Colonic mucosa (tissue), 4 donors: Measurements from ENCODE around the gene SMURF1. TPM values are rescaled to one million over a fixed set of nuclear protein-coding genes. Genes with fewer than 3 reads are reported as not detected.

Experiments
- DNase-seq: peaks from one replicate; pipeline ENCODE4 v3.0.0-alpha.2; 2020
- H3K27ac ChIP-seq: fragments of 200-600 bp; one replicate; pipeline ENCODE4 v1.8.0; 2021
- H3K27me3 ChIP-seq: fragments of 200-600 bp; one replicate; pipeline ENCODE4 v1.8.0; 2021
- H3K36me3 ChIP-seq: fragments of 200-600 bp; one replicate; pipeline ENCODE4 v1.8.0; 2021
- H3K4me1 ChIP-seq: fragments of 200-600 bp; one replicate; pipeline ENCODE4 v1.8.0; 2021; ENCODE audit warnings: mild to moderate bottlenecking
- H3K4me3 ChIP-seq: fragments of 200-600 bp; one replicate; pipeline ENCODE4 v1.8.0; 2021
- H3K9ac ChIP-seq, 2 donors: one replicate each; pipeline ENCODE4 v1.7.0; 2013; ENCODE audit warnings: control low read depth in 2 of 2, low read depth in 2 of 2, low read length in 2 of 2
- H3K9me3 ChIP-seq: fragments of 200-600 bp; one replicate; pipeline ENCODE4 v1.8.0; 2021
- CTCF ChIP-seq: fragments of 200-600 bp; IDR thresholded peaks from one replicate; pipeline ENCODE4 v1.8.0; 2022; ENCODE audit warnings: antibody characterized with exemption, mild to moderate bottlenecking
- intact Hi-C: fragments of 100-400 bp; cut with DNase I; formaldehyde crosslinking; loops from one replicate; pipeline ENCODE4 v1.14.1; 2022
- total RNA-seq, 2 donors: library from RNA; stranded (reverse); fragmentation: NEBNext Ultra II Directional in 1 of 2; extraction: Animal tissue kit (Norgen Biotek cat#: 25700) in 1 of 2; gene quantifications; one replicate each; pipeline ENCODE4 v1.2.1, GENCODE V29; 2021
- donor health status: healthy.
- donor health status: DM: no; HTN: no; CAD: no.
- donor health status: DM: no; HTN: no; CAD: no.

SMURF1 gene
- total RNA-seq, 2 donors from 2014 or later = 26.8 to 35.5 TPM

- TF ChIP-seq CTCF = no peak
- no peak for DNase-seq
- Histone ChIP-seq H3K9me3 (no peaks in the 10 kb centered on the region), H3K9ac (no peak overlapping the region), H3K4me3 (no peak overlapping the region), H3K27me3 (no peaks in the 10 kb centered on the region), H3K36me3 (no peaks in the 10 kb centered on the region), H3K27ac (no peak overlapping the region), H3K4me1 (peaks cover 10% of the 10 kb centered on the region)
- intact Hi-C loops = no loop called here
Measured at GRCh38 chr7:99120501-99120900, 23.4 kb downstream of the SMURF1 start.

- Histone ChIP-seq H3K27me3 (no peaks in the 10 kb centered on the region), H3K9ac (no peak overlapping the region), H3K4me3 (no peak overlapping the region), H3K4me1 (no peaks in the 10 kb centered on the region), H3K36me3 (no peaks in the 10 kb centered on the region), H3K9me3 (no peaks in the 10 kb centered on the region), H3K27ac (no peak overlapping the region)
- TF ChIP-seq CTCF = no peak
- intact Hi-C loops = no loop called here
- DNase-seq = no peak
Measured at GRCh38 chr7:99118077-99118476, 25.8 kb downstream of the SMURF1 start.

- peaks cover 6% of the 10 kb centered on the region for H3K4me1 ChIP-seq
- TF ChIP-seq CTCF = no peak
- no peak for DNase-seq
- H3K9ac ChIP-seq = no peak overlapping the region
- no peaks in the 10 kb centered on the region for H3K9me3 ChIP-seq
- no peaks in the 10 kb centered on the region for H3K36me3 ChIP-seq
- H3K27me3 ChIP-seq = no peaks in the 10 kb centered on the region
- intact Hi-C loops = no loop called here
- H3K4me3 ChIP-seq = no peak overlapping the region
- no peak overlapping the region for H3K27ac ChIP-seq
Measured at GRCh38 chr7:99116144-99116543, 27.8 kb downstream of the SMURF1 start.

DNA sequence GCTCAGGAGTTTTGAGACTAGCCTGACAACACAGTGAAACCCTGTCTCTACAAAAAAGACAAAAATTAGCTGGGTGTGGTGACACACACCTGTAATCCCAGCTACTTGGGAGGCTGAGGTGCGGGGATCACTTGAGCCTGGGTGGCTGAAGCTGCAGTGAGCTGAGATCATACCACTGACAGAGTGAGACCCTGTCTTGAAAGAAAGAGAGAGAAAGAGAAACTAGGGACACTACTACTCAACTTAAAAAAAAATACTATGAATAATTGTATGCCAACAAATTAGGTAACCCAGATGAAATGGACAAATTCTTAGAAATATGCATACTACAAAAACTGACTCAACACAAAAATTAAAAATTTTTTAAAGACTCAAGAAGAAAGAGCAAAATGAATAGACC is 28.5 kb downstream of the SMURF1 start:
- H3K9me3 ChIP-seq = no peaks in the 10 kb centered on the region
- no peak overlapping the region for H3K27ac ChIP-seq
- peaks cover 6% of the 10 kb centered on the region for H3K4me1 ChIP-seq
- no peaks in the 10 kb centered on the region for H3K36me3 ChIP-seq
- no peak for DNase-seq
- TF ChIP-seq CTCF = no peak
- no peaks in the 10 kb centered on the region for H3K27me3 ChIP-seq
- H3K9ac ChIP-seq = no peak overlapping the region
- no peak overlapping the region for H3K4me3 ChIP-seq
- intact Hi-C loops = no loop called here

- Histone ChIP-seq H3K27me3 (no peaks in the 10 kb centered on the region), H3K4me1 (peaks cover 6% of the 10 kb centered on the region), H3K9ac (no peak overlapping the region), H3K27ac (no peak overlapping the region), H3K4me3 (no peak overlapping the region), H3K36me3 (no peaks in the 10 kb centered on the region), H3K9me3 (no peaks in the 10 kb centered on the region)
- no peak for DNase-seq
- TF ChIP-seq CTCF = no peak
- intact Hi-C loops = no loop called here
Measured at GRCh38 chr7:99112979-99113378, 30.9 kb downstream of the SMURF1 start.

DNA sequence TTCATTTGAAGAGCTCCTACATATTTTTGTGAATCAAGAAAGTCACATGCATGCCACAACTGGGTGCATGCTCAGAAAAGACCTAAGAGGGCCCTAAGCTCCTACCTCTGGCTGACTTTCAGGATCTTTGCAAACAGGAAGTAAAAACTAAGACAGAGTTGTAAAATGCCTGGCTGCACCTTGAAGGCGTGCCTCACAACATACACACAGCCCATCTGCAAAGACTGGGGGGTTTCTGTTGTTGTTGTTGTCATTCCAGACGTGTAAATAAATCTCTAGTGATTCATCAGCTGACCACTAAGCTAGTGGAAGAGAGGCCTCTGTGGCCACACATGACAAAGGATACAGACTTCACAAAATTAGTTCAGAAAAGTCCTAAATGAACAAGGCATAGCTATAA is 31.8 kb downstream of the SMURF1 start:
- Histone ChIP-seq H3K4me1 (peaks cover 6% of the 10 kb centered on the region), H3K9me3 (no peaks in the 10 kb centered on the region), H3K27ac (no peak overlapping the region), H3K36me3 (no peaks in the 10 kb centered on the region), H3K4me3 (no peak overlapping the region), H3K27me3 (no peaks in the 10 kb centered on the region), H3K9ac (no peak overlapping the region)
- intact Hi-C loops = no loop called here
- no peak for DNase-seq
- TF ChIP-seq CTCF = no peak
